NCI-H1930 (cell line): ENCODE data around the gene CDCA7L.
A peak's percentile ranks its signal among the peaks of the same experiment; 100 is the strongest.
"Not testable (repeated sequence)": the region's sequence is repeated elsewhere in the genome, so short reads cannot be mapped to it uniquely, and the experiment has no call there.

Experiments used
- DNase-seq, 2 experiments: peaks; one replicate each; lab custom pipeline; 2025; lab: John Stamatoyannopoulos, UW

CDCA7L gene

DNA sequence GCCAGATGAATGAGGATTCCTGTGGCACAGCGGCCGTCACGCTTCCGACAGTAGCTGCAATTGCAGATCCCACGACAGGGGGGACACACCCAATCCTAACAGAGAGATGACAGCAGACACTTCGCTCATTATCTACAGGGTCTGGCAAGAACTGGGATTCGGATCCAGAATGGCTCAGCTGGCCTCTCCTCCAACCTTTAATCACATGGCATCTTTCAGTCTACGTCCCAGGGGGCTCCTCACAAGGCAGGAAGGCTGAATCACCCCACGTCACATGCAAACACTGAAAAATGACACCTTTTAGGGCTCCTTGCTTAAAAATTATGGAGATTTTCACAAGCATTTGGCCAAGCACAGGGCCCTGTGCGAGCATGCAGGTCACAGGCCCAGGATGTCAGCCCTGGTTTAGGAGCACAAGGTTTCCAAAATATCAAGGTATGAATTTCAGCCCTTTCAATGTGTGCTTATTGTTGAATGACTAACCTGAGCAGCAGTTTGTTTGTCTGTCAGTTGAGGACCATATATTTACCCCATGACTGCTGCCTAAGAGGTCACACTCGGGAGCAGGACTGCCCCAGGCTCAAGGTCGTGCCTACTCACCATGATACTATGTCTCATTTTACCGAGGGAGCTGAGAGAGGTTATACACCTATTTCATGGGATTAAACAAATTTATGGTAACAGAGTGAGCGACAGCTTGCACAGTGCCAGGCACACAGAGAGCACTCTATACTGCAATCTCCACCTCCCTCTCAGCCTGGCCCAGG, 42.5 kb downstream of the CDCA7L start:
- no peak for DNase-seq

DNA sequence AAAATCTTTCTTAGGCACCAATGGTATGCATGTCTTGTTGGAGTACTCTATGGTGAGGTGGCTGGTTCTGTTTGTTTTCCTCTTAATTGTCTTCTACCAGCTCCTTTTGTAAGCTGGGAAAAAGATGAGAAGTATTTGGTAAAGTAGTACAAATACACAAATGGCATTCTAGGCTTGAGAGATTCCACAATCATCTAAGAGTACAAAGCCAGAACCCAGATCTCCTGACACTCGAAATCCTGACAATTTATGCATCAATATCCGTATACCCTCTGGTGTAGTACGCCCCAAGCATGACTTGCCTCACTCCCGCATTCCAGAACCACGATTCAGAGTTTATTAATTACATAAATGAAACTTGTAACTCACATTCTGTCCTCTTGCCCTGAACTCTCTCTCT, 43.5 kb downstream of the CDCA7L start:
- DNase-seq = no peak

DNA sequence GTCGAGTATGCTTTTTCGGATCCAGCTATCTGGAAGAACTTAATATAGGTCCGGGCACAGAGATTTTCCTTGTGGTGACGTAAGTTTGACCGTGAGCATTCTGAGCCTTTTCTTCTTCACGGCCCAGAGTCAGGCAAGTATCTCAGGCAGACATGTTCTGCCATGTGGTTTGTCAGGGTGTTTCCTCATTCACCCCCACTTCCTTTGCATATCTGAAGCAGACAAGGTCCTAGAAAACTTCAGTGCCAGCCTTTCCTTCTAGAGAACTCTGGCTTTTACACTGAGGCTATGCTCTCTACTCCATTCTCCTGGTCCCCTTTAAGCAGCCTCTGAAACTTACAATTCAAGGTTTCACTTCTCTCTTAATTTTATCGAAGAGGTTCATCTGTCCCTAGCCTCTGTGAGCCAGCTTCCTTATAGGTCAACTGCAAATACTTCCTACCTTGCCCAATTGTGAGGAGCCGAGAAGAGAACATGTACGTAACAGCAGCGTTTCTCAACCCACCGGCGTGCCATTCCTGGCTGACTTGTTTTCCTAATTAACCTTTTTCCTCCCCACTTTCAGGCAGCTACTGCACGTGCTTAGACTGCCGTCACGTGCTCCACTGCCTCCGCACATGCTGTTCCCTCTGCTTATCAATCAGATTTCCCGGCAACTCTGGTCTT, 47.3 kb downstream of the CDCA7L start:
- no peak for DNase-seq

DNA sequence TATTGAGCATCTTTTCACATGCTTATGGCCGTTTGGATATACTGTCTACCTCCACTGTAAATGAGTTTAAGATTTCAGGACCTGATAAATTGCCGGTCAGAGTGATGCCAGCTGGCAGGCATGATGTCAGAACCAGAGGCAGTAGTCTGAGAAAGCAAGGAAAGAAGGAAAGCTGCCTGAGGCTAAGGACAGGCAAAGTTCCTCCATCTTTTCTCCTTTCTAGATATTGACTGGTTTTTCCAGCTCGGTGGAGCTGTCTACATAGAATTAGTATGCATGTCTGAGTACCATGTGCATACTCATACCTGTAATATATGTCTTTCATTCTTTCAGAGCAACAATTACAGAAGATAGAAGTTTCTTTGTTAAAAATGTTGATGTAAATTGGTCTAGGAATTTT, 52.3 kb downstream of the CDCA7L start:
- DNase-seq = no peak

DNA sequence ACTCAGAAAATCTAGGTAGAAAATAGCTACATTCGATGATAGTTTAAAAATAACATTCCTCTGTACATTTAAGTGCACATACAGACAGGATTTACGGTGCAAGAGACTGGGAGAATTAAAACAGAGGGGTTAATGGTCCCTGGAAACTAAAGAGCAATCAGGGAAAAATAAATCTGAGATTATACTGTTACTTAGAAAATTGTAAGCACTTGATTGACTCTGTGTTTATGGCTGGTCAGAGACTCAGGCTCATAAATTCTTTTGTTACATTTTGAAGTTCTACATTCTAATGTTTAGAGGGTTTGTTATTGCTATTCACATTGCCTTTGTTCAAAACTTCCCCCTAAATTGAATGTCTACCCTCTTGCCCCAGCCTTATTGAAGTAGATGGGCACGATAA, 54.4 kb downstream of the CDCA7L start:
- no peak for DNase-seq

DNA sequence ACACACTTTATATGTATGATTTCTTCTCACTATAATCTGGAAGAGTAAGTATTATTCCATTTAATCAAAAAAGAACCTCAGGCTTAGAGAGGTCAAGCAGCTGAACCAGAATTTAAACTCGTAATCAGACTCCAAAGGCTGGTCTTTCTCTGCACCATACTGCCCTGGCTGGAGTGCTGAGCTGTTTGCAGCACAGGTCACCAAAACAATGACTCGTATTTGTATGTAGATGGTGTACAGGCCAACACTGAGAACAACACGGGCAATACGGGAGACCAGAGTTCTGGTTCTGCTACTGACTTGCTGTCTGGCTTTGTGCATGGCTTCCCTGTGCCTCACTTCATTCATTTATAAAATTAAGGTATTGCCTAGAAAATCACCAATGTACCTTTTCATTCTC, 57.9 kb downstream of the CDCA7L start:
- no peak for DNase-seq

DNA sequence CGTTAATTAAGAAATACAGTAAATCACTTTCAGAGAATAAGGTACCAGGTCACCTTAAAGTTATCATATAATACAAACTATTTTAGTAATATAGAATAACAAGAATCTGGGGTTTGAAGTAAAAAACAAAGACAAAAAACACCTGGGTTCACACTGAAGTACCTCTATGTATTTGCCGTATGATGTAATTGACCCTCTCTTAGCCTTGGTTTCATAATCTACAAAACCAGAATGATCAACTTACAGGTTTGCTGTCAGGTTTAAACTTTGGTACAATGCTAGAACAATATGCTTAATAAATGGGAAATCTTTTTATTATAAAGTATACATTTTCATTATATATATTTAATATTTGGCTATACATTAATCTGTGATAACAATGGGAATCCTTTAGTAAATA, 58.3 kb downstream of the CDCA7L start:
- no peak for DNase-seq

DNA sequence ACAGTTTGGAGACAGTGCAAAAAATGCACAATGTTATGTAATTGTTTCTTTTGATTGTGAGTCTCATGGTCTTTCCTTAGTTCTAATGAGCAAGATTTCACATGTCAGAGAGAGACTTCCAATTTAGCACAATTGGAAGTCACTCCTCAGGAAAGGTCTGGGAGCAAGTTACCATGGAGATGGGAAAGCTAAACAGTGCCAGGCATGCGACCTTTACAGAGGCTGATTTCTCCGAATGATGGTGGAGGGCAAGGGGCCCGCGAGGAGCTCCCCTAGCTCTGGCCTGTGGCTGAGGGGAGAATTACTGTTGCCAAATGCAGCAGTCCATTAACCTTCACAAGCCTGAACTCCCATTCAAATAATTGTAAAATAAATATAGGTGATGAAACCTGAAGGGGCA, 59.3 kb downstream of the CDCA7L start:
- no peak for DNase-seq

DNA sequence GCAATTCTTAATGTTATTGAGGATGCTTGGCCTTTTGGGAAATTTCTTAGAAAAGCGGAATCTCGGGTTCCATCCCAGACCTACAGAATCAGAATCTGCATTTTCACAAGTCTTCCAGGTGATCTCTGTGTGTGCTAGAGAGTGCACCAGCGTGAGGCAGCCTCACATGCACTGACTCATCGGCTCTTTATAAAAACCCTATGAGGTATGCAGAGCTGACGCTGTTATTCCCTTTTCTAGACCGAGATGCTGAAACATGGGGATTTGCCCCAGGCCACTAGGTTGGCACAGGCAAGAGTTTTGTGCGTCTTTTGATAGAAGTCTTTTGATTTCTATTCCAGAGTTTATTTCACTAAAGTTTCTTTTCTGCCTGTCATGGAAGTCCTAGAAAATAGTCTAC, 61.2 kb downstream of the CDCA7L start:
- no peak for DNase-seq

DNA sequence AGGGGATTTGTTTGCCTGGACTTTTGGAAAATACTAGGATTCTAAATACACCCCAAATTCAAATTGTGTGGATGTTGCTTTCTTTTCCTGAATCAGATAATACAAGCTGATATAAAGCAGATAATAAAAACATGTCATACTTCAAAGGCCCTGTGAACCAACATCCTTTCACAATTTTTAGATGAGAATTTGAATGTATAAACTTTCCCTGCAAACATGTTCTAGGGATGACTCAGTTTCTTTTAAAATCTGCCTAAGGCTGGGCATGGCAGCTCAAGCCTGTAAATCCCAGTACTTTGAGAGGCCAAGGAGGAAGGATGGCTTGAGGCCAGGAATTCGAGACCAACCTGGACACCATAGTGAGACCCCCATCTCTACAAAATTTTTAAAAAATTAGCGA, 62.2 kb downstream of the CDCA7L start:
- DNase-seq = not testable (repeated sequence)

DNA sequence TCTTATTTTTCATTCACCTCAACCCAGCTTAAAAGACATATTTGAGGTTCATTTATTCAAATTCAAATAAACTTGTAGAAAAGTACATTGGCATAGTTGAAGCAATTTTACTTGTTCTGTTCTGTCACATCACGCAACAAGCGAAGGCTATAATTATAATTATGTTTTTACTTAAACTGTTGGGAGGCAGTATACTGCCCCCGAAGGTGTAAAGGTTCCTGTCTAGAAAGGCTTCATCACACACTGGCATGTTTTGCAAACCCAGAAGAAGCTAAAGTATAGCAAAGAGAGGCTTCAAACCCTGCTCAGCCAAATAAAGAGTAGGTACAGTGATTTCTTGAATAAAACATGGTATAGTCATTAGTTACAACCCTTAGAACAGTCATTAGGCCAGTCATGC, 62.6 kb downstream of the CDCA7L start:
- no peak for DNase-seq

DNA sequence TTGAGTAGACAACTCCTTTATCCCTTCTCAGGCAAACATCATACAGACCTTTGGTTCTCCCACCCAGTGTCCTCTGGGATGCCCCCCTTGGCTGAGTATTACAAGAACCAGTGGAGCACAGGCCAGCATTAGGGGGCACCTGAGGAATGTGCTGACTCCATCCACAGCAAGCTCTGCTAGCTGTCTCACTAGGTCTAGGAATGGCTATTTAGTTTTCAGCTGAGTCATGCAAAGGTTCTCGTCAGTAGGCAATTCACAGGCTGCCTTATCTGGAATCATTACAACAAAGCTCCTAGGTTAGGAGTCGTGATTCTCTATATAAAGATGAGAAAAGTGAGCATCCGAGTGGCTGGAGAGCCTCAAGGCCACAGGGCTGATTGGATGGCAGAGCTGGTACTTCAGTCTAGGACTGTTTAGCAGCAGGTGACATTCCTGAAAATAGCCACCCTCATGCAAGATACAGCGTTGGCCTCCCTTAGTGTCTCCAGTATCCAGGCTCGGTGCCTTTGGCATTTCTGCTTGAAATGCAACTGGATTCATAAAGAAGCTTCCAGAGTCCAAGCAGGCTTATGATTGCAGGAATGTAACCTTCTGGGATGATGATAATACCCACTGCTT, 75.8 kb downstream of the CDCA7L start:
- DNase-seq = no peak

DNA sequence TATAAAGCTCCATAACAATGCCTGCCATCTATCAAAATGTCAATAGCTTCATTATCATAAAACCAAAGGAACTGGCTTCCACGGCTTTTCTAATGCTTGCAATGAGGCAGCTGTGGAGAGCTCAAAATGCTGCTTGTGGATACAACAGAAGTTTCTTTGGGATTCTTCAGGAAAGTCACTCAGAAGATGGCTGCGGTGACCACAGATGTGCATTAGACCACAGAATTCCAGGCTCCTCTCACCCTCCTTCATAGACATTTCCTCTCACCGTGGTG, 77.2 kb downstream of the CDCA7L start:
- DNase-seq = no peak

DNA sequence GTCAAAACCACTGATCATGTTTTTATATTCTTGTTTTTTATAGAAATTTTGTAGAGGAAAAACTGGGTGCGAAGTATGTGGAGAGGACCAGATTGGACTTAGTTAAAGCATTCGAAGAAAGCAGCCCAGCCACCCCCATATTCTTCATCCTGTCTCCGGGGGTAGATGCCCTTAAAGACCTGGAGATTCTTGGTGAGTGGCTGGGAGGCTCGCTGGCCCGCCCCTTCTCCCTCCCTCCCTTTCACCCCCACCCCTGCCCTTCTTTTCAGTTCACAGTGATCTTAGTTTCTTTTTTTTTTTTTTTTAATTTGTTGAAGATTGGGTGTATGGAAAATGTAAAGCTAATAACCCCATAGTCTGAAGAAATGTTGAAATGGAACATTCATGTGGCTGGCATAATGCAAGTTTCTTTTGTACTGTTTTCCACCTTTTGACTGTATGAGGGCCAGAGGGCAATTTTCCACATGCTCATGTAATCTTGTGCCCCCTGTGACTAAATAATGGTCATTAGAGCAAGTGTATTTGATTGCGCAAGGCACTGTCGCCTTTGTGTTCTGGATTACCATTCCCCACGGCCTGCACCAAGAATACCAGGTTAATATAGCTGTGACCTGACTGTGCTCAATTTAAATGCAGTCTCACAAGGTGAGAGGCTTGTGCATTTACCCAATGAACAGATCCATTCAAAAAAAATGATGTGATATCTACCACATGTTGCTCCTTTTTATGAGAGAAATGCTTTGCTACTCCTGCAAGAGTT, 77.7 kb downstream of the CDCA7L start:
- peak in 1 of 2 experiments; percentile 18 for DNase-seq

DNA sequence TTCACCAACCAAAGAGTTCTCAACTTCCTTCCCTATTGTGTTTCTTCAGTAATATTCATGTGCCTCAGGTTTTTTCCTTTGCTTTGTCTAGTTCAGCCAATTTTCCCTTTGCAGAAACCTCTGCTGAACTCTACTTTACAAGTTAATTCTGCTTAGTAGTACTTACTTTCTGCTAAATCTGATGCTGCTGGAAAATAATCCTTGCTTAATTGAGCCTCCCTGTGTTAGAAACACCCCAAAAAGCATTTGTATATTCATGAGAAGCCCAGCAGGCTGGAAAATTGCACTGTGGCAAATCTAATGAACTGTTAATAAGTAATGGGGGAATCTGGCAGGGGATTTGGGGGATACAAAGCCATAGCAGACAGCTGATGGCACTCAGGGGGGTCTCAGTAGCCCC, 78.5 kb downstream of the CDCA7L start:
- DNase-seq = no peak

DNA sequence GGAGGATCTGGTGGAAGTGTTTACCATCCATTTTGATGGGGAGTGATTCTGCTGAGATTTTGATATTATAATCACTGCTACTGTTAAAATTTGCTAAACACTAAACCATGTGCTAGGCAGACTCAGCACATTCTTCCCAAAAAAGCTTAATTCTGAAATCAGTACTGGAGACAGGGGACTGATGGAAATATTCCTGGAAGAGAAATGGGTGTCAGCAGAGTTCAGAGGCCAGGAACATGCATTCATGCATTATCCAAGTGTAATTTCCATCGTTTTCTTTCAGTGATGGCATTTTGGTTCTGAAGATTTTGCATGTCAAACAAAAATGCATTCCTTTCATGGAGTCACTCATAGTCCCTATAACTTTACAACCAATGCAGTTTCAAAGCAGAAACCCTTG, 79.0 kb downstream of the CDCA7L start:
- DNase-seq = no peak

DNA sequence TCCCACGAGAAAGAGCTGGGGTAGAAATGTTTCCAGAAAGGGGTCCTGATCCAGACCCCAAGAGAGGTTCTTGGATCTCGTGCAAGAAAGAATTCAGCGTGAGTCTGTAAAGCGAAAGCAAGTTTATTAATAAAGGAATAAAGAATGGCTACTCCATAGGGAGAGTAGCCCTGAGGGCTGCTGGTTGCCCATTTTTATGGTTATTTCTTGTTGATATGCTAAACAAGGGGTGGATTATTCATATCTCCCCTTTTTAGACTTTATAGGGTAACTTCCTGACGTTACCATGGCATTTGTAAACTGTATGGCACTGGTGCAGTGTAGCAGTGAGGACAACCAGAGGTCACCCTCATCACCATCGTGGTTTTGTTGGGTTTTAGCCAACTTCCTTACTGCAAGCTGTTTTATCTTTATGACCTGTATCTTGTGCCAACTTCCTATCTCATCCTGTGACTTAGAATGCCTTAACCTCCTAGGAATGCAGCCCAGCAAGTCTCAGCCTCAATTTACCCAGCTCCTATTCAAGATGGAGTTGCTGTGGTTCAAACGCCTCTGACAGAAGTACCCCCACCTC, 80.0 kb downstream of the CDCA7L start:
- DNase-seq = not testable (repeated sequence)

DNA sequence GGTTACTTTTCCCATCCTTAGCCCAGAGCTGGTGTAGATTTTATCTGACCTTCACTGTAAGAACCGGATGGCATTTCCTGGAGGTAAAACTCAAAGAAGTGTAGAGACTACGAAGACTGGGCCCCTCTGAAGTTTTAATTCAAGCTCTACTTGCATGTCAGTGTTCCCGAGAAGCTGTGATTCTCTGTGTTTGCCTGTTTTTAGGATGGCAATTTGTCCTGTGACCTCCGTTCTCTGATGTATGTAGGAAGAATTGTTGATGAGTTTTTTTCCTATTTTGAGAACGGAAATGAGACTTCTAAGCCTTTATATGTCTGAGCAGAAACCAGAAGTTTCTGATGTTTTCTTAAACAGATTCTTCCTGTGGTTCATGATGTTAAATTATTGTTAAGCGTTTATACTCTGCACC, 94.1 kb downstream of the CDCA7L start:
- no peak for DNase-seq
